Uterus (tissue), 2 donors: ENCODE results near the gene FHAD1.

ENCODE experiments used
- CTCF ChIP-seq, 4 experiments: fragments of 200-600 bp in 2 of 4; fragments of 450-650 bp in 2 of 4; sonication (generic) in 2 of 4; IDR thresholded peaks; one replicate each; pipeline ENCODE4 v1.5.1; 2016 to 2019; ENCODE audit warnings: antibody characterized with exemption in 4 of 4, mild to moderate bottlenecking in 2 of 4, moderate library complexity in 1 of 4
- POLR2A ChIP-seq, 2 donors: fragments of 450-650 bp; IDR thresholded peaks; one replicate each; pipeline ENCODE4 v1.6.1; 2016; ENCODE audit warnings: antibody characterized with exemption in 2 of 2, mild to moderate bottlenecking in 1 of 2, moderate library complexity in 1 of 2

DNA sequence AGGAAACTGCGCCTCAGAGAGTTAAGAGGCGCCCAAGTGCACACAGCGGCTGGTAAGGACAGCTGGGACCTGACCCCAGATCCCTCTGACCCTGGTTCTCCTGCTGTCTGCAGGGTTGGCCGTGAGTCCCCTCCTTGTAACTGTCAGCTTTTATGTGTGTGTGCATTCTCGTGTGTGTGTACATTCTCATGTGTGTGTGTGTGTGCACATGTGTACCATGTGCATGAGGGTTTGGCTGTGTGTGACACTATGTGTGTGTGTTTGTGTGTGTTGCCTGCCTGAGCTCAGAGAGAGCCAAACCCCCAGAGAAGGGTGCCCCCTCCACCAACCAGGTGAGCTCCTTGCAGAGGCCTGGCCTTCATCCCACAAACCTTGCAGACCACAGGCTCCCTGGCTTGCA lies 136.8 kb downstream of the FHAD1 start:
- TF ChIP-seq CTCF (IDR thresholded peaks at IDR 0.05) (no peak), POLR2A (IDR thresholded peaks at IDR 0.05) (no peak)
